Ovary (tissue), 3 donors: ENCODE data around the gene FBLN7.

Source experiments
- CTCF ChIP-seq, 3 donors: fragments of 450-650 bp in 2 of 3; fragments of 200-600 bp in 1 of 3; IDR thresholded peaks; one replicate each; pipeline versions ENCODE4 v1.5.1 to v1.8.0; 2016 to 2022; ENCODE audit warnings: antibody characterized with exemption in 3 of 3, mild to moderate bottlenecking in 1 of 3
- EP300 ChIP-seq: sonication (generic); formaldehyde crosslinking; IDR thresholded peaks from one replicate; pipeline ENCODE4 v1.6.1; 2017; ENCODE audit warnings: antibody characterized with exemption
- POLR2A ChIP-seq: fragments of 450-650 bp; IDR thresholded peaks from one replicate; pipeline ENCODE4 v1.6.1; 2017; ENCODE audit warnings: antibody characterized with exemption, mild to moderate bottlenecking, moderate library complexity
- donor health status: DM: no; HTN: no; CAD: no.

GRCh38 chr2:112109278-112109677 is 28.9 kb upstream of the FBLN7 start:
- TF ChIP-seq CTCF (IDR thresholded peaks at IDR 0.05) (no peak), POLR2A (no peak), EP300 (no peak)
